SK-N-SH treated with all-trans-retinoic acid at 6 μM for 48 hours (cell line): ENCODE results near the gene DDX31.

Source experiments
- ATAC-seq: fragments of 200-7000 bp; cut with Tn5 transposase; 3 replicates; pipeline ENCODE4 v1.9.1; 2020; ENCODE audit warnings: mild to moderate bottlenecking, moderate library complexity
- BACH2 ChIP-seq: fragments of 250-450 bp; sonication (Bioruptor Pico); IDR thresholded peaks from 2 replicates; pipeline ENCODE4 v1.9.0; 2021; ENCODE audit warnings: mild to moderate bottlenecking, borderline replicate concordance
- CREB5 ChIP-seq: fragments of 250-450 bp; sonication (Bioruptor Pico); IDR thresholded peaks from 2 replicates; pipeline ENCODE4 v1.5.1; 2020; ENCODE audit warnings: low read depth, mild to moderate bottlenecking, moderate library complexity
- CSDC2 ChIP-seq: fragments of 250-450 bp; sonication (Bioruptor Pico); IDR thresholded peaks from 2 replicates; pipeline ENCODE4 v1.5.0; 2020; ENCODE audit warnings: mild to moderate bottlenecking, moderate library complexity
- GLIS3 ChIP-seq: fragments of 250-450 bp; sonication (Bioruptor Pico); IDR thresholded peaks from 2 replicates; pipeline ENCODE4 v1.5.0; 2020; ENCODE audit warnings: mild to moderate bottlenecking, moderate library complexity
- ISL1 ChIP-seq: fragments of 250-450 bp; sonication (Bioruptor Pico); IDR thresholded peaks from 2 replicates; pipeline ENCODE4 v2.1.2; 2022; ENCODE audit warnings: mild to moderate bottlenecking, moderate library complexity
- OSR1 ChIP-seq: fragments of 250-450 bp; sonication (Bioruptor Pico); IDR thresholded peaks from 2 replicates; pipeline ENCODE4 v1.8.0; 2022; ENCODE audit warnings: moderate library complexity, mild to moderate bottlenecking, inconsistent platforms
- PATZ1 ChIP-seq: fragments of 250-450 bp; sonication (Bioruptor Pico); IDR thresholded peaks from 2 replicates; pipeline ENCODE4 v1.8.0; 2020; ENCODE audit warnings: mild to moderate bottlenecking, moderate library complexity, borderline replicate concordance
- POU6F1 ChIP-seq: fragments of 250-450 bp; sonication (Bioruptor Pico); IDR thresholded peaks from 2 replicates; pipeline ENCODE4 v1.8.0; 2021; ENCODE audit warnings: low read depth, mild to moderate bottlenecking, moderate library complexity, borderline replicate concordance
- PPARA ChIP-seq: fragments of 250-450 bp; sonication (Bioruptor Pico); IDR thresholded peaks from 2 replicates; pipeline ENCODE4 v1.5.0; 2020; ENCODE audit warnings: mild to moderate bottlenecking, borderline replicate concordance
- RARB ChIP-seq: fragments of 250-450 bp; sonication (Bioruptor Pico); IDR thresholded peaks from 2 replicates; pipeline ENCODE4 v1.8.0; 2021; ENCODE audit warnings: mild to moderate bottlenecking, moderate library complexity
- SNAI2 ChIP-seq: fragments of 250-450 bp; sonication (Bioruptor Pico); IDR thresholded peaks from 2 replicates; pipeline ENCODE4 v1.5.0; 2020; ENCODE audit warnings: mild to moderate bottlenecking, moderate library complexity
- TCF4 ChIP-seq: fragments of 250-450 bp; sonication (Bioruptor Pico); IDR thresholded peaks from 2 replicates; pipeline ENCODE4 v1.8.0; 2021; ENCODE audit warnings: mild to moderate bottlenecking, moderate library complexity, borderline replicate concordance
- ZC3H10 ChIP-seq: fragments of 250-450 bp; sonication (Bioruptor Pico); IDR thresholded peaks from 2 replicates; pipeline ENCODE4 v1.5.1; 2021; ENCODE audit warnings: mild to moderate bottlenecking, moderate library complexity
- ZFP3 ChIP-seq: fragments of 250-450 bp; sonication (Bioruptor Pico); IDR thresholded peaks from 2 replicates; pipeline ENCODE4 v1.5.0; 2020; ENCODE audit warnings: mild to moderate bottlenecking, moderate library complexity
- ZFP30 ChIP-seq: fragments of 450-650 bp; formaldehyde crosslinking; IDR thresholded peaks from 2 replicates; pipeline ENCODE4 v1.5.0; 2022; ENCODE audit warnings: mild to moderate bottlenecking, moderate library complexity
- ZNF565 ChIP-seq: fragments of 450-650 bp; formaldehyde crosslinking; conservative IDR thresholded peaks from 2 replicates; pipeline ENCODE4 v1.5.0; 2020; ENCODE audit warnings: low read depth, mild to moderate bottlenecking, moderate library complexity
- ZNF70 ChIP-seq: fragments of 450-650 bp; formaldehyde crosslinking; IDR thresholded peaks from 2 replicates; pipeline ENCODE4 v1.5.0; 2020; ENCODE audit warnings: mild to moderate bottlenecking, moderate library complexity
- ZNF8 ChIP-seq: fragments of 450-650 bp; formaldehyde crosslinking; IDR thresholded peaks from 2 replicates; pipeline ENCODE4 v1.5.0; 2020; ENCODE audit warnings: mild to moderate bottlenecking, moderate library complexity
- TF ChIP-seq, protein P1 (sequence below): fragments of 250-450 bp; sonication (Bioruptor Pico); IDR thresholded peaks from 2 replicates; pipeline ENCODE4 v1.5.1; 2021; ENCODE audit warnings: mild to moderate bottlenecking, moderate library complexity
- TF ChIP-seq, protein P2 (sequence below): fragments of 250-450 bp; sonication (Bioruptor Pico); IDR thresholded peaks from 2 replicates; pipeline ENCODE4 v1.5.0; 2020; ENCODE audit warnings: mild to moderate bottlenecking, moderate library complexity

Gene DDX31

GRCh38 chr9:132708769-132709430 is 39.1 kb upstream of the DDX31 start:
- TF ChIP-seq ZFP3 (CRISPR knock-in tag) (no peak), ZNF565 (CRISPR knock-in tag) (no peak), TCF4 (CRISPR knock-in tag) (no peak), PATZ1 (no peak), CREB5 (CRISPR knock-in tag) (no peak)
- no peak for ATAC-seq

GRCh38 chr9:132708239-132708638 is 38.5 kb upstream of the DDX31 start:
- TF ChIP-seq GLIS3 (CRISPR knock-in tag) (no peak), OSR1 (CRISPR knock-in tag) (no peak), ZFP3 (CRISPR knock-in tag) (no peak)
- ATAC-seq = no peak

- TF ChIP-seq BACH2 (no peak), SNAI2 (CRISPR knock-in tag) (no peak), ZNF70 (CRISPR knock-in tag) (no peak), OSR1 (CRISPR knock-in tag) (no peak), ZNF8 (CRISPR knock-in tag) (no peak), PPARA (no peak), RARB (CRISPR knock-in tag) (no peak), POU6F1 (CRISPR knock-in tag) (no peak), TCF4 (CRISPR knock-in tag) (no peak), ZFP3 (CRISPR knock-in tag) (no peak), ZC3H10 (CRISPR knock-in tag) (no peak), GLIS3 (CRISPR knock-in tag) (no peak), PATZ1 (no peak), ISL1 (CRISPR knock-in tag) (no peak), ZNF565 (CRISPR knock-in tag) (no peak), CSDC2 (CRISPR knock-in tag) (no peak)
- TF ChIP-seq, protein P1, sequence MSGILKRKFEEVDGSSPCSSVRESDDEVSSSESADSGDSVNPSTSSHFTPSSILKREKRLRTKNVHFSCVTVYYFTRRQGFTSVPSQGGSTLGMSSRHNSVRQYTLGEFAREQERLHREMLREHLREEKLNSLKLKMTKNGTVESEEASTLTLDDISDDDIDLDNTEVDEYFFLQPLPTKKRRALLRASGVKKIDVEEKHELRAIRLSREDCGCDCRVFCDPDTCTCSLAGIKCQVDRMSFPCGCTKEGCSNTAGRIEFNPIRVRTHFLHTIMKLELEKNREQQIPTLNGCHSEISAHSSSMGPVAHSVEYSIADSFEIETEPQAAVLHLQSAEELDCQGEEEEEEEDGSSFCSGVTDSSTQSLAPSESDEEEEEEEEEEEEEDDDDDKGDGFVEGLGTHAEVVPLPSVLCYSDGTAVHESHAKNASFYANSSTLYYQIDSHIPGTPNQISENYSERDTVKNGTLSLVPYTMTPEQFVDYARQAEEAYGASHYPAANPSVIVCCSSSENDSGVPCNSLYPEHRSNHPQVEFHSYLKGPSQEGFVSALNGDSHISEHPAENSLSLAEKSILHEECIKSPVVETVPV (CRISPR knock-in tag) = no peak
- ATAC-seq = no peak
Measured at GRCh38 chr9:132703336-132703735, 33.6 kb upstream of the DDX31 start.

- no peak for ATAC-seq
- no peak for TF ChIP-seq ZNF8 (CRISPR knock-in tag)
Measured at GRCh38 chr9:132702254-132702653, 32.5 kb upstream of the DDX31 start.

DNA sequence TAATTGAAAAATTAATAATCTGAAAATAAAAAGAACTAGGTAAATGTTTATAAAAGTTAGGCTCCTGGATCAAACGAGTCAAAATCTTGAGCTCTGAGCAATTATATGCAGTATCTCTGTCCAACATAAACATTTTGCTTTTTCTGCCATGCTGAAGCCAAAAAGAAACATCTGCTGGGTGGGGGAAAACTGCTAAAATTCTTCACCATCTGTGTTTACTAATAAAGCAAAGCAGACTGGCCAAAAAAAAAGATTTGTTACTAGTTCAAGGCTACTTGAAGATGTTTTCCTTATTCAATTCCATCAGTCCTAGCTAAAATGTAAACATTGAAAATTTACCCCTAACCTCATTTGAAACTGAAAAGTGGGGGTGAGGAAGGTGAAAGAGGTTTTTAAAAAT is 30.2 kb upstream of the DDX31 start:
- ATAC-seq = no peak
- no peak for TF ChIP-seq ZNF565 (CRISPR knock-in tag)
- no peak for TF ChIP-seq SNAI2 (CRISPR knock-in tag)
- TF ChIP-seq GLIS3 (CRISPR knock-in tag) = no peak
- TF ChIP-seq, protein P2, sequence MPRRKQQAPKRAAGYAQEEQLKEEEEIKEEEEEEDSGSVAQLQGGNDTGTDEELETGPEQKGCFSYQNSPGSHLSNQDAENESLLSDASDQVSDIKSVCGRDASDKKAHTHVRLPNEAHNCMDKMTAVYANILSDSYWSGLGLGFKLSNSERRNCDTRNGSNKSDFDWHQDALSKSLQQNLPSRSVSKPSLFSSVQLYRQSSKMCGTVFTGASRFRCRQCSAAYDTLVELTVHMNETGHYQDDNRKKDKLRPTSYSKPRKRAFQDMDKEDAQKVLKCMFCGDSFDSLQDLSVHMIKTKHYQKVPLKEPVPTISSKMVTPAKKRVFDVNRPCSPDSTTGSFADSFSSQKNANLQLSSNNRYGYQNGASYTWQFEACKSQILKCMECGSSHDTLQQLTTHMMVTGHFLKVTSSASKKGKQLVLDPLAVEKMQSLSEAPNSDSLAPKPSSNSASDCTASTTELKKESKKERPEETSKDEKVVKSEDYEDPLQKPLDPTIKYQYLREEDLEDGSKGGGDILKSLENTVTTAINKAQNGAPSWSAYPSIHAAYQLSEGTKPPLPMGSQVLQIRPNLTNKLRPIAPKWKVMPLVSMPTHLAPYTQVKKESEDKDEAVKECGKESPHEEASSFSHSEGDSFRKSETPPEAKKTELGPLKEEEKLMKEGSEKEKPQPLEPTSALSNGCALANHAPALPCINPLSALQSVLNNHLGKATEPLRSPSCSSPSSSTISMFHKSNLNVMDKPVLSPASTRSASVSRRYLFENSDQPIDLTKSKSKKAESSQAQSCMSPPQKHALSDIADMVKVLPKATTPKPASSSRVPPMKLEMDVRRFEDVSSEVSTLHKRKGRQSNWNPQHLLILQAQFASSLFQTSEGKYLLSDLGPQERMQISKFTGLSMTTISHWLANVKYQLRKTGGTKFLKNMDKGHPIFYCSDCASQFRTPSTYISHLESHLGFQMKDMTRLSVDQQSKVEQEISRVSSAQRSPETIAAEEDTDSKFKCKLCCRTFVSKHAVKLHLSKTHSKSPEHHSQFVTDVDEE (CRISPR knock-in tag) = no peak
- TF ChIP-seq ZFP30 (CRISPR knock-in tag) = no peak
- TF ChIP-seq ZFP3 (CRISPR knock-in tag) = no peak
- TF ChIP-seq, protein P1 (CRISPR knock-in tag) = no peak
- TF ChIP-seq ZNF8 (CRISPR knock-in tag) = no peak
- no peak for TF ChIP-seq PPARA
